Measurements from ENCODE around the gene ANO1.

ANO1 gene

DNA sequence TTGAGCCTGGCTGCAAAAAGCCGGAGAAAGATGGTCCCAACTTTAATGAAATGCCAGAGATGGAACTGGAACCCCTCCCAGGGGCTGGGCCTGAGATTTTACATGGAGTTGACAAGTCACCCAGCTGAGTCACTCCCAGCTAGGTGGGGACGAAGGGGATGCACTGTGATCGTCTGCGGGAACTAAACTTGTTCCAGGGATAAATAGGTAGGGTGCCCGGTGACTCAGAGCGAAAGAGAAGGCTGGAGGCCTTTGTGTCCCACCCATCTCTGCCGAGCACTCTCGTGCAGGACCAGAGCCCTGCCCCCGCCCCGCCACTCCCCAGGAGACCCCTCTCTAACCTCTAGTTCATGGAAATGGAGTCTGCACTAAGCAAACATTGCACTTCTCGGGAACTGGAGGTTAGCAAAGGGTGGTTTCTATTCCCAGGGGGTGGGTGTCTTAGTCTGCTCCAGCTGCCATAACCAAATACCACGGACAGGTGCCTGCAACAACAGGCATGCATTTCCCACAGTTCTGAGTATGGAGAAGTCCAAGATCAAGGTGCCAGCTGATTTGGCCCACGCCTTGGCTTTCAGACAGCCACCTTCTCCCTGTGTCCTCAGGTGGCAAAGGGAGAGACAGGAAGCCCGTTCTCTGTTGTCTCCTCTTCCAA is 64.2 kb downstream of the ANO1 start:
- DNase-seq = no peak

DNA sequence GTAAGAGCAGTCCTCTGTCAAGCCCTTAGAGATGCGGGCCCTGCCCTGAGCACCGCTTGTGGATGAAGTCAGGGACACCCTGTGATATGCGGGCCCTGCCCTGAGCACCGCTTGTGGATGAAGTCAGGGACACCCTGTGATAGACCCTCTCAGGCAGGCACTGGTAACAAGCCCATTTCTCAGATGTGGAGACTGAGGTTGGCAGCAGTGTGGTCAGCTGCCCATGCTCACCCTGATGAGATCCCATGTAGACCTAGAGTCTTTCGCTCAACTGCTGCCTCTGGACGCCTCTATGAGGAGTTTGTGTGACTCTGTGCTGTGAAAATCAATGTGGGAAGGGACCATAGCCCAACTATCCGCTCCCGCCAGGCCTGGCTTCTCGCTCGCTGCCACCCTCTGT is 66.1 kb downstream of the ANO1 start:
- DNase-seq = no peak

GRCh38 chr11:70145071-70145470 is 67.0 kb downstream of the ANO1 start:
- DNase-seq = no peak

DNA sequence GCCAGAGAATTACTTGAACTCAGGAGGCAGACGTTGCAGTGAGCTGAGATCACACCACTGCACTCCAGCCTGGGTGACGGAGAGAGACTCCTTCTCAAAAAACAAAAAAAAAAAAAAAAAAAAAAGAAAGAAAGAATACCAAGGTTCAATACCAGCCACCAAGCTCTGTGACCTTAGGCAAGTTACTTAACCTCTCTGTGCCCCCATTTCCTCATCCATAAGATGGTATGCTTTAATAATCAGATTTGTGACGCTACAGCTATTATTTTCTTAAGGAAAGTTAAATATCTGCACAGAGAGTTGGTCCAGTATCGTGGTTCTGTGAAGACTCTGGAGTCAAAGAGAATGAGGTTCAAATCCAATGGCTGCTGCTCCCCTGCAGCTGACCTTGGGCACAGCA is 67.7 kb downstream of the ANO1 start:
- no peak for DNase-seq

GRCh38 chr11:70146299-70146698 is 68.2 kb downstream of the ANO1 start:
- no peak for DNase-seq

- DNase-seq = no peak
These were observed 68.9 kb downstream of the ANO1 start for GRCh38 chr11:70146895-70147520.

DNA sequence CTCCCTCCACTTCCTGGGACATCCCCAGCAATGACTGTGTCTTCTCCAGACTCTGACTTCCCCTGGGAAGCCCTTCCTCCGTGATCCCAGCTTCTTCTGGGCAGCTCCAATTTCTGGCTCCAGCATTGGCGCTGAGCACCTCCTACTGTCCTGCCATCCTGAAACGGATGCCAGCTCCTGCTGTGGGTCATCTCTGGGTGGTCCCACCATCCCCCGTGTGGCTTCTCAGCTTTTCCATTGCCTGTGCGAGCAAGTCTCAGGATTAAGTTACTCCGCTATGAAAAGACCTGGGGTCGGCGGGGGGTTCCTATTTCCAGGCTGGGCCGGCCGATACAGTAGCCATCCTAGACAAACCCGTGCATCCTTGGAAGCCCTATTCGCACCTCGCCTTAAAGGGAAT is 69.6 kb downstream of the ANO1 start:
- no peak for DNase-seq

DNA sequence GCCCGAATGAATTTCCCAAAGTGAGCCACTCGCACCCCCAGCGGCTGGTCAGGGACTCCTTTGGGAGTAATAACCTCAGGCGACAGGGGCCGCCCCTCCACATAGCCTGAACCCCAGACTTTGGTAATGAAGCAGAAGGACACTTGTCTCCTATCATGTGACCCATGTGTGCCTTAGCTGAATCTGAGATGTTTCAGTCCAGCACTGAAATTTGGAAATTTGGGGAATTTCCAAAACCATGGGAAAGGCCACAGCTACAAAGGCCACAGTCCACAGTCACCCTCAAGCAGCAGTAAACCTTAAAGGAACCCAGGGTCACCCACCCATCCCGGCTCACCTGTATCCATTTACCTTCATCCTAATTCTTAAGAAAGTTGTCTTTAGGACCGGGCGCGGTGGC is 73.6 kb downstream of the ANO1 start:
- DNase-seq = no peak

GRCh38 chr11:70153133-70153727 is 75.1 kb downstream of the ANO1 start:
- no peak for DNase-seq

GRCh38 chr11:70155386-70155785 is 77.3 kb downstream of the ANO1 start:
- no peak for DNase-seq

- no peak for DNase-seq
These were observed 78.3 kb downstream of the ANO1 start for GRCh38 chr11:70156291-70157037.

DNA sequence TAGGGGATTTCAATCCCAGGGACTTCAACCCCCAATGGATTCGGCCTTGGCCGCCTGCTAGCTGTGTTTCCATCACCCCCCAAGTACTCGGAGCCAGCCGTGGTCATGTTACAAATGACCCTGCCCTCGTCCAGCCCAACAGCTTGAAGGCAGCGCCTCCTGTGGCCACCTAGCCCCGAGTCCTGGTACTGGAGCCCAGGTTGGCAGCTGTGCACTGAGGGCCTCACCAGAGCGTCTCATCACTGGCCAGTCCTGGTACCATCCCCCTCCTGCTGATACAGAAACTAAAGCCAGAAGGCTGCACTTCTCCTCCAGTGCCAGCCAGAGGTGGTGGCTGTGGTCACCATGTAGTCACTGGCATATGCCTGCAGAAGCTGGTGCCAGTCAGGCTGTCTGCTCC is 80.1 kb downstream of the ANO1 start:
- DNase-seq = no peak

DNA sequence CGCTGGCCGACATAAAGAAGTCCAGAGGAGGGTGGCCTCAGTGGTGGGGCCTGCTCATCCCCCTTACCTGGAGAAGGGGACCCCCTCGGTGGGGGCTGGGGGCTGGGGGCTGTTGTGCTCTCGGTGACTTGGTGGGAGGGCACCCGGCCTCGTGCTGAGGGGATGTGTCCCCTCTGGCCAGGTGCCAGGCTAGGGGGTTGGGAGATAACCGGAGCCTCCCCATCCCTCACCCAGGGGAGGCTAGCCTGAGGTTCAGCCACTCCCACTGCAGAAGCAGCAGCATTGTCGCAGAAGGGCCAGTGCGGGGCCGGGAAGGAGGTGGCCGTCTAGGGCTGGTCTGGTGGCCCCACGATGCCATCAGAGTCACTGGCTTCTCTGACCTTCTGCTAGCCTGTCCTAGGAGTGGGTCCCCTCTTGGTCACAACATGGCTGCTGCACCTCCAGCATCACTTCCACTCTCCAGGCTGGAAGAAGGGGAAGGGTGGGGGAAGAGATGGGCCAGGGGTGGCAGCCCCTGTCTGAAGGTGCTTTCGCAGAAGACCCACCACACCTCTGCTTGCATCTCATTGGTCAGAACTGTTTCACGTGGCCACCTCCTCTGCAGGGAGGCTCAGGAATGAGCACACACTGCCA is 80.8 kb downstream of the ANO1 start:
- no peak for DNase-seq

DNA sequence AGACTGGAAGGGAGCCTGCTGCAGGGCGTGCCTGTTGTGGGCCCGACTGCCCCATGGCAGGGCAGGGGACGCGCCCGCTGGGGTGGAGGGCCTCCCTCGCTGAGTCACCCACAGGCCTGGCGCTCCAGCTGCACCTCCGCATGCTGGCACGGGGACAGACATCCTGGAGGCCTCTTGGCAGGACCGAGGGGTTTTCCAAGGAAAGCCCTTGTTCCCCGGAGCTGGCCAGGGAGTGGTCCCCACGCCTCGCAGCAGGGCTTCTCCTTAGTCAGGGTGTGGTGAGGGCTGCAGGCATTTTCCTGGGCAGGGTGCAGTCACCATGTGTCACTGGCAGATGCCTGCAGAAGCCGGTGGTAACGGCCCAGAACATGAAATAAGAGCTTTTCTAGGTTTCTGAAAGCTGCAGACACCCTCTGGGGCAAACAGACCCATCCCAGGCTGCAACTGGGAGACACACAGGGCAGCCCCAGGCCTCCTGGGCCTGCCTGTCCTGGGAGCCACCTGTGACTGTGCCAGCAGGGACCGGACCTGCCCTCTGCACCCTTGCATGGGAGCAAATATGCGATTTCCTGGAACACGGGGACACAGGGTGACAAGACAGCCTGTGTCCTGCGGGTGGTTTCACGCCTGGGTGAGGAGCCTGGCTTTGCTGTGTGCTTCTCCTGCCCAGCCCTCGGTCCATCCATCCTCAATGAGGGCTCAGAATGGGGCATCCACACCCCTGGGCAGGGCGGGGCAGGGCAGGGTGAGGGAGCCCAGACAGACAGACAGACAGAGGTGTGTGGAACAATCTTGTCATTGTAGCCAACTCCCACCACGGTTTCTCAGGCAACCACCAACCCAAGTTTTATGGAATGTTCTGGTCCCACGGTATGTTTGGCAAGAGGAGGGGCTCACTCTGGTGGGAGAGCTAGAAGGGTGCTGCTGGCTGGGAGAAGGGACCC is 81.8 kb downstream of the ANO1 start:
- DNase-seq = no peak

GRCh38 chr11:70161043-70161625 is 83.0 kb downstream of the ANO1 start:
- no peak for DNase-seq

- DNase-seq = no peak
These were observed 86.6 kb downstream of the ANO1 start for GRCh38 chr11:70164705-70165104.

- no peak for DNase-seq
These were observed 89.0 kb downstream of the ANO1 start for GRCh38 chr11:70167120-70167519.

- DNase-seq = no peak
These were observed 89.7 kb downstream of the ANO1 start for GRCh38 chr11:70167723-70168404.

DNA sequence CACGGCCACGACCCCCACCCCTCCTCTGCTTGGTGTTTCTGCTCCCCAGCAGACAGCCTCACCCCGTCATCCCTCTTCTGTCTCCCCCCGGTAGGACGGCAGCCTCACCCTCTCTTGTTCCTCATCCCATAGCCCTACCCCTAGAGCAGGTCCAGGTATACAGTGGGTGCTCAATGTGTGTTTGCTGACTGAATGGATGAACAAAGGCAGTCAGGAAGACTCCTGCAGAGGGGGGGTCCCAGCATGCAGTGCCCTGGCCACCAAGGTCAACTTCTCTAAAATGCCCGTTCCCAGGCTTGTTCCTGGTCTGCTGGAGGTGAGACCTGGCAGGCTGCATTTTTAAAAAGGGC is 90.3 kb downstream of the ANO1 start:
- DNase-seq = no peak

- no peak for DNase-seq
These were observed 91.0 kb downstream of the ANO1 start for GRCh38 chr11:70169127-70169526.

GRCh38 chr11:70169632-70170031 is 91.5 kb downstream of the ANO1 start:
- DNase-seq = no peak

Measured in NCI-H1694 (cell line).